ENCODE measurements around the gene TTYH3.
"Not testable (repeated sequence)": the region's sequence is repeated elsewhere in the genome, so short reads cannot be mapped to it uniquely, and the experiment has no call there.

Gene TTYH3

GRCh38 chr7:2688409-2689342, 56.9 kb downstream of the TTYH3 start:
- no peak for DNase-seq (ENCODE audit: low read depth in 3 of 3)

DNA sequence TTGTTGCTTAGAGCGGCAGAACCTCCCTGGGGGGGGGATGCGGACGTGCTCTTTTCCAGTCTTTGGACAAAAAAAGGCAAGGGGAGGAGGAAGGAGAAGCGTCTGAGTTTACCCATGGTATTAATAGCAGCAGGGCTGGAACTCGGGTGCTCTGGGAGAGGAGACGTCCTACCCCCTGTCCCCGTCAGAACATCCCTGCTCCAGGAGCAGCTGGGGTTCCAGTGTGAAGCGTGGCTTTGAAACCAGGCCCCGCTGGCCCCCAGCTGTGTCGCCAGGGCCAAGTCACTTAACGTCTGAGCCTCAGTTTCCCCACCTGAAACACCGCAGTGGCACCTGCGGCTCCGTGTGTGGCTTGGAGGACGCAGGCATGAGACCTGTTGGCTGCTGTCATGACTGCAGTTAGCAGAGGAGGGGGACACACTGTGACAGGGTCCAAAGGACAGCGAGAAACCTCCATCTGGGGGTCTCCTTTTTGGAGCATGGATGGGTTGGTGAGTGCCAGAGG, 57.6 kb downstream of the TTYH3 start:
- no peak for DNase-seq (ENCODE audit: low read depth in 3 of 3)

DNA sequence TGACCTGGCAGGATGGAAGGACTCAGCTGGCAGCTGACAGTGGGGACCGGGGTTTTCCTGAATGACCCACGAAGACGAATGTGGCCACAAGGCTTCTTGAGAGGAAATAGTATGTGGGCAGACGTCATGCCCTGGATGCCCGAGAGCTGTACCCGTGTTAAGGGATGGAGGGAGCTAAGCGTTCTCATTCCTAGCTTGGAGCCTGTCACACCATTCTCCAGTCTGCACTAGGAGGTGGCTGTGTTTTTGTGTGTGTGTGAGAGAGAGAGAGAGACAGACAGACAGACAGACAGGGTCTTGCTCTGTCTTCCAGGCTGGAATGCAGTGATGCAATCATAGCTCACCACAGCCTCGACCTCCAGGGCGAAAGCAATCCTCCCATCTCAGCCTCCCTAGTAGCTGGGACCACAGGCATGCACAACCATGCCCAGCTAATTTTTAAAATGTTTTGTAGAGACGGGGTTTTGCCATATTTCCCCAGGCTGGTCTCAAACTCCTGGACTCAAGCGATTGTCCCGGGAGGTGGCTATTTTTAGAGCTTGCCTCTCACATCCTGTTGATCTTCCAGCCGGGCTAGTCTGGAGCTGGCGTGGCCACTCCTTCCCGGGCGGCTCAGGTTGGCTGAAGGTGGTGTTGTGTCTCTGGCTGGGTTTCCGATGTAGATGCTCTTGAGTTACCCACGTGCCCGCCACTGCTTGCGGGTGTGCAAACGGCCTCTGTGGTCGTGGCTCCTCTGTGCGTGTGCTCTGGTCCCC, 58.3 kb downstream of the TTYH3 start:
- no peak for DNase-seq (ENCODE audit: low read depth in 3 of 3)

- no peak for DNase-seq (ENCODE audit: low read depth in 3 of 3)
These were observed 59.4 kb downstream of the TTYH3 start for GRCh38 chr7:2691011-2691707.

GRCh38 chr7:2691932-2692439, 60.2 kb downstream of the TTYH3 start:
- not testable (repeated sequence) for DNase-seq (ENCODE audit: low read depth in 3 of 3)

GRCh38 chr7:2692543-2692942, 60.8 kb downstream of the TTYH3 start:
- no peak for DNase-seq (ENCODE audit: low read depth in 3 of 3)

GRCh38 chr7:2693420-2694121, 61.8 kb downstream of the TTYH3 start:
- DNase-seq (ENCODE audit: low read depth in 3 of 3): not testable (repeated sequence)

DNA sequence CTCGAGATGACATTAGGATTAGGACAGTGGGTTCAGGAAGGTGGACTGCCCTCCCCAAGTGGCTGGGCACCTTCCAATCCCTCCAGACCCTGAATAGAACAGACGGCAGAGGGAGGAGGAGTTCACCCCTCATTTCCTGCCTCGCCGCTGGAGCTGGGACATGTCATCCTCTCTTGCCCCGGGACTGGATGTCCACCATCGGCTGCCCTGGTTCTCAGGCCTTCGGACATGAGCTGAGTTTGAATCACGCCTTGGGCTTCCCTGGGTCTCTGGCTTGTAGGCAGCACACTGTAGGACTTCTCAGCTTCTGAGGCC, 62.3 kb downstream of the TTYH3 start:
- DNase-seq (ENCODE audit: low read depth in 3 of 3): not testable (repeated sequence)

DNA sequence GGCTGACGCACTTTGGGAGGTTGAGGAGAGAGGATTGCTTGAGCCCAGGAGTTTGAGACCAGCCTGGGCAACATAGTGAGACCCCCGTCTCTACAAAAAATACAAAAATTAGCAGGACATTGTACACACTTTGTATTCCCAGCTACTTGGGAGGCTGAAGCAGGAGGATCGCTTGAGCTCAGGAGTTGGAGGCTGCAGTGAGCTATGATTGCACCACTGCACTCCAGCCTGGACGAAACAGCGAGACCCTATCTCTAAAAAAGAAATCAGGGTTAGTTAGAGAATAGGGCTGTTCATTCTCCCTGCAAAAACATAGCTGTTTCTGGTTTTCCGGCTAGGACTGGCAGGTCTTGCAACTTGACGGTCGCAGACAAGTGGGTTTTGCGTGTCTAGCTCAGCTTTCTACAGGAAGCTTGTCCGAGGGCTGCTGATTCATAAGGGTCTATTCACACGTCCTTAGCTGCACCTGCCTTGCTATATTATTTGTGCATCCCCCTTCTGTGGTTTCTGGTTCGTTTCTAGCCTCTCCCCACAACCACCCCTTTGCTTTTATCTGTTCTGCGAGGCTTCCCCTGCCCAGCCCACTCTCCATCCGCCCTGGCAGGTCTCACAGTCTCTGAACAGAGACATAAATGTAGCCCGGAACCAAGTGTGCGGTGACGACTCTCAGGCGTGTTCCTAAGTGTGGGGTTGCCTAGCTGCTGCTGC, 66.9 kb downstream of the TTYH3 start:
- peak in 1 of 3 experiments; percentile 27 for DNase-seq (ENCODE audit: low read depth in 3 of 3)

- DNase-seq (ENCODE audit: low read depth in 3 of 3): no peak
These were observed 67.5 kb downstream of the TTYH3 start for GRCh38 chr7:2699289-2699620.

DNA sequence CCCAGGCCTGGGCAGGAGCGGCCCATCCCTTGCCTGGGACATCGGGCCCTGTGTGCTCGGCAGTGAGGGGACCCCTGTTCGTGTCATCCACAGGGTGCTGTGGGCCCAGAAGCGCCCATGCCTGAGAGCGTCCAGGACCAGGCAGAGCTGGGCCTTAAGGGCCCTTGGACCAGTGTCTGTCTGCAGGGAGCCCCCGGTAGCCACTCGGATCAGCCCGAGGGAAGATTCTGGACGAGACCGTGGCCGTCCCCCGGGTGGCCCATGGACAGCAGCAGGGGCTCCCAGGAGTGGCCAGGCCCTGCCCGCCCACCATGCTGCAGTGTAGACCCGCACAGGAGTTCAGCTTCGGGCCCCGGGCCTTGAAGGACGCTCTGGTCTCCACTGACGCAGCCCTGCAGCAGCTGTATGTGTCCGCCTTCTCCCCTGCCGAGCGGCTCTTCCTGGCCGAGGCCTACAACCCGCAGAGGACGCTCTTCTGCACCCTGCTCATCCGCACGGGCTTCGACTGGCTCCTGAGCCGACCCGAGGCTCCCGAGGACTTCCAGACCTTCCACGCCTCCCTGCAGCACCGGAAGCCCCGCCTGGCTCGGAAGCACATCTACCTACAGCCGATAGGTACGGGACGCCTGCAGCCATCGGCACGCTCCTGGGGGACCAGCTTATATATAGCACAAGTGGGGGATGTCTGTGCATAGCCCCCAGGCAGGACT, 68.5 kb downstream of the TTYH3 start:
- DNase-seq (ENCODE audit: low read depth in 3 of 3): no peak

DNA sequence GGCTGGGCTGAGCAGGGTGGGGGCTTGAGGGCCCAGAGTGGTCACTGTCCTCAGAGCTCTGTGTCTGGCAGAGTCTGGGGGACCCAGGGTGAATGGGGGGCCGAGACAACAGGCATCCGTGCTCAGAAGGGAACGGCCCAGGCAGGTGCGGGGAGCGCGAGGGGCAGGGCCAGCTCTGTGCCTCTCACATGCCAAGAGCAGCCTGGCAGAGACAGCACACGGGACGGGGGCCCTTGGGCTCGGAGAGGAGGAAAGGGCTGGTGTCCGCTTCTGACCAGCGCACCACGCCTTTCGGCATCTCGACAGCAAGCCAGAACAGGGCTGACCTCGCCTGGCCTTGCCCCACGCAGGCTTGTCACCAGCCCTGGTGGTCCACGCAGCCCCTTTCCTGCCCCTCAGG, 69.6 kb downstream of the TTYH3 start:
- no peak for DNase-seq (ENCODE audit: low read depth in 3 of 3)

GRCh38 chr7:2701832-2702593, 70.2 kb downstream of the TTYH3 start:
- DNase-seq (ENCODE audit: low read depth in 3 of 3): no peak

- DNase-seq (ENCODE audit: low read depth in 3 of 3): no peak
These were observed 70.8 kb downstream of the TTYH3 start for GRCh38 chr7:2702594-2702957.

GRCh38 chr7:2705371-2706096, 73.7 kb downstream of the TTYH3 start:
- DNase-seq (ENCODE audit: low read depth in 3 of 3): no peak

GRCh38 chr7:2706685-2707126, 74.9 kb downstream of the TTYH3 start:
- DNase-seq (ENCODE audit: low read depth in 3 of 3): no peak

- no peak for DNase-seq (ENCODE audit: low read depth in 3 of 3)
These were observed 75.7 kb downstream of the TTYH3 start for GRCh38 chr7:2707481-2707880.

DNA sequence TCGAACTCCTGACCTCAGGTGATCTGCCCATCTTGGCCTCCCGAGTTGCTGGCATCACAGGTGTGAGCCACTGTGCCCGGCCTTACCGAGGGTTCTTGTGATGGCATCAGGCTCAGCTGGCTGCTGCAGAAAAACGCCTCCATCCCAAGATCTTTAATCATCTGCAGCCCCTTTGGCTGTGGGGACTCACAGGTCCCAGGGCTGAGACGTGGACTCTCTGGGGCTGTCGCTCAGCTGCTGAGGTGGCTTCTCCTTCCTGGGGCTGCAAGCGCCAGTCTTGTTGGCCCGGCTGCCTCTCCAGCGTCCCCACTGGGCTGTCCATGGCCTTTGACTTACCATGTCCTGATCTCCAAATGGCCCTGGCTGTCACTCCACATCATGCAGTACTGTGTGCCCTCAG, 76.3 kb downstream of the TTYH3 start:
- no peak for DNase-seq (ENCODE audit: low read depth in 3 of 3)

All from stimulated activated CD4-positive, alpha-beta T cell treated with anti-CD3 and anti-CD28 coated beads, TNF-alpha, amount 100 ng/mL, for 4 hours (primary cell).